HCEC 1CT (cell line): Measurements from ENCODE around the gene IFNK.
A peak's percentile ranks its signal among the peaks of the same experiment; 100 is the strongest.

Experiments
- DNase-seq: peaks from one replicate; pipeline ENCODE4 v3.0.0-alpha.2; 2017

The IFNK gene

GRCh38 chr9:27539479-27540441 is 15.7 kb downstream of the IFNK start:
- DNase-seq, result peak; percentile 68

- DNase-seq, result peak; percentile 56
Observed at GRCh38 chr9:27540502-27540901, 16.4 kb downstream of the IFNK start.

- DNase-seq, result no peak
Observed at GRCh38 chr9:27541740-27542139, 17.6 kb downstream of the IFNK start.

GRCh38 chr9:27542508-27542907 is 18.4 kb downstream of the IFNK start:
- DNase-seq, result no peak

- DNase-seq, result no peak
Observed at GRCh38 chr9:27545471-27545870, 21.4 kb downstream of the IFNK start.

GRCh38 chr9:27548055-27548741 is 24.1 kb downstream of the IFNK start:
- peak; percentile 50 for DNase-seq

- DNase-seq, result peak; percentile 29
Observed at GRCh38 chr9:27549196-27549755, 25.2 kb downstream of the IFNK start.

GRCh38 chr9:27554712-27555111 is 30.6 kb downstream of the IFNK start:
- no peak for DNase-seq

GRCh38 chr9:27556470-27556869 is 32.4 kb downstream of the IFNK start:
- DNase-seq, result no peak

GRCh38 chr9:27558307-27558706 is 34.2 kb downstream of the IFNK start:
- no peak for DNase-seq

- DNase-seq, result no peak
Observed at GRCh38 chr9:27560457-27560856, 36.4 kb downstream of the IFNK start.

- DNase-seq, result no peak
Observed at GRCh38 chr9:27561685-27562084, 37.6 kb downstream of the IFNK start.

GRCh38 chr9:27563738-27564430 is 39.8 kb downstream of the IFNK start:
- no peak for DNase-seq

- DNase-seq, result no peak
Observed at GRCh38 chr9:27564670-27565069, 40.6 kb downstream of the IFNK start.

GRCh38 chr9:27565696-27566095 is 41.6 kb downstream of the IFNK start:
- DNase-seq, result no peak

- no peak for DNase-seq
Observed at GRCh38 chr9:27566118-27566517, 42.0 kb downstream of the IFNK start.

- DNase-seq, result no peak
Observed at GRCh38 chr9:27569406-27569805, 45.3 kb downstream of the IFNK start.

GRCh38 chr9:27571011-27571410 is 46.9 kb downstream of the IFNK start:
- DNase-seq, result no peak

- DNase-seq, result no peak
Observed at GRCh38 chr9:27572061-27572460, 48.0 kb downstream of the IFNK start.

GRCh38 chr9:27572566-27572917 is 48.5 kb downstream of the IFNK start:
- peak; percentile 35 for DNase-seq

- DNase-seq, result peak; percentile 71
Observed at GRCh38 chr9:27572918-27573633, 49.0 kb downstream of the IFNK start, which contains the start of gene C9orf72. Gene C9orf72, minus strand, starts transcription at chr9:27573481. Its CDS starts 6,361 bp downstream, at chr9:27567120.
